Measurements from ENCODE around the gene SPN. TPM values are rescaled to one million over a fixed set of nuclear protein-coding genes. Genes with fewer than 3 reads are reported as not detected.
"Not testable (repeated sequence)": the region's sequence is repeated elsewhere in the genome, so short reads cannot be mapped to it uniquely, and the experiment has no call there.

The SPN gene
- total RNA-seq, 1 experiment from 2014 or later, result not detected

- no peak for TF ChIP-seq EZH2 (IDR thresholded peaks at IDR 0.05; ENCODE audit: borderline replicate concordance, low read depth, low read length, poor library complexity, severe bottlenecking)
- no peak for TF ChIP-seq CTCF (conservative IDR thresholded peaks at IDR 0.05; ENCODE audit: low read depth, low read length)
- no peaks in the 10 kb centered on the region for H3K36me3 ChIP-seq (ENCODE audit: insufficient read depth, low read length, poor library complexity, severe bottlenecking)
- no peak overlapping the region for H3K4me3 ChIP-seq (ENCODE audit: low read depth, low read length, poor library complexity, severe bottlenecking)
- DNase-seq (ENCODE audit: low spot score), result no peak
- CTCF ChIA-PET, result no interaction called here
- no TSS peak for BruUV-seq (replicated peaks)
- POLR2A ChIA-PET (ENCODE audit: low non-redundant PET), result no interaction called here
- no peak overlapping the region for H3K27ac ChIP-seq (ENCODE audit: low read depth, low read length, poor library complexity, severe bottlenecking)
- H3K4me1 ChIP-seq (ENCODE audit: insufficient read depth, low read length, poor library complexity, severe bottlenecking), result peaks cover 7% of the 10 kb centered on the region
- H3K9me3 ChIP-seq (ENCODE audit: low read depth, low read length, poor library complexity, severe bottlenecking), result no peaks in the 10 kb centered on the region
- H3K27me3 ChIP-seq (replicated peaks; ENCODE audit: insufficient read depth, low read depth, low read length, poor library complexity), result no peaks in the 10 kb centered on the region
- intact Hi-C loops (cut with micrococcal nuclease; ENCODE audit: unreplicated experiment), result no loop called here
Measured at GRCh38 chr16:29687755-29688154, 24.7 kb downstream of the SPN start.

- no TSS peak for BruUV-seq (replicated peaks)
- no peaks in the 10 kb centered on the region for H3K36me3 ChIP-seq (ENCODE audit: insufficient read depth, low read length, poor library complexity, severe bottlenecking)
- peaks cover 7% of the 10 kb centered on the region for H3K4me1 ChIP-seq (ENCODE audit: insufficient read depth, low read length, poor library complexity, severe bottlenecking)
- no peak overlapping the region for H3K27ac ChIP-seq (ENCODE audit: low read depth, low read length, poor library complexity, severe bottlenecking)
- no peaks in the 10 kb centered on the region for H3K9me3 ChIP-seq (ENCODE audit: low read depth, low read length, poor library complexity, severe bottlenecking)
- no peak for TF ChIP-seq EZH2 (IDR thresholded peaks at IDR 0.05; ENCODE audit: borderline replicate concordance, low read depth, low read length, poor library complexity, severe bottlenecking)
- TF ChIP-seq CTCF (conservative IDR thresholded peaks at IDR 0.05; ENCODE audit: low read depth, low read length), result no peak
- H3K4me3 ChIP-seq (ENCODE audit: low read depth, low read length, poor library complexity, severe bottlenecking), result no peak overlapping the region
- CTCF ChIA-PET, result no interaction called here
- H3K27me3 ChIP-seq (replicated peaks; ENCODE audit: insufficient read depth, low read depth, low read length, poor library complexity), result no peaks in the 10 kb centered on the region
- no peak for DNase-seq (ENCODE audit: low spot score)
- intact Hi-C loops (cut with micrococcal nuclease; ENCODE audit: unreplicated experiment), result no loop called here
- POLR2A ChIA-PET (ENCODE audit: low non-redundant PET), result no interaction called here
Measured at GRCh38 chr16:29688172-29688571, 25.1 kb downstream of the SPN start.

- intact Hi-C loops (cut with micrococcal nuclease; ENCODE audit: unreplicated experiment); H3K4me3 ChIP-seq (ENCODE audit: low read depth, low read length, poor library complexity, severe bottlenecking); H3K27ac ChIP-seq (ENCODE audit: low read depth, low read length, poor library complexity, severe bottlenecking); CTCF ChIA-PET; POLR2A ChIA-PET (ENCODE audit: low non-redundant PET); BruUV-seq (replicated peaks); H3K9me3 ChIP-seq (ENCODE audit: low read depth, low read length, poor library complexity, severe bottlenecking); DNase-seq (ENCODE audit: low spot score); H3K27me3 ChIP-seq (replicated peaks; ENCODE audit: insufficient read depth, low read depth, low read length, poor library complexity); H3K36me3 ChIP-seq (ENCODE audit: insufficient read depth, low read length, poor library complexity, severe bottlenecking); H3K4me1 ChIP-seq (ENCODE audit: insufficient read depth, low read length, poor library complexity, severe bottlenecking): not testable (repeated sequence)
Measured at GRCh38 chr16:29689490-29690351, 26.7 kb downstream of the SPN start.

- H3K4me3 ChIP-seq (ENCODE audit: low read depth, low read length, poor library complexity, severe bottlenecking); H3K27me3 ChIP-seq (replicated peaks; ENCODE audit: insufficient read depth, low read depth, low read length, poor library complexity); BruUV-seq (replicated peaks); H3K9me3 ChIP-seq (ENCODE audit: low read depth, low read length, poor library complexity, severe bottlenecking); POLR2A ChIA-PET (ENCODE audit: low non-redundant PET); H3K4me1 ChIP-seq (ENCODE audit: insufficient read depth, low read length, poor library complexity, severe bottlenecking); H3K36me3 ChIP-seq (ENCODE audit: insufficient read depth, low read length, poor library complexity, severe bottlenecking); intact Hi-C loops (cut with micrococcal nuclease; ENCODE audit: unreplicated experiment); DNase-seq (ENCODE audit: low spot score); H3K27ac ChIP-seq (ENCODE audit: low read depth, low read length, poor library complexity, severe bottlenecking): not testable (repeated sequence)
- CTCF ChIA-PET, result interaction anchor here (0.6 kb wide), 1 partner anchor 11 kb away, joined by 3 read pairs; no protein-coding TSS in a partner anchor
Measured at GRCh38 chr16:29692606-29693005, 29.6 kb downstream of the SPN start.

All from A673 (cell line).